Bronchial epithelial cell (primary cell): ENCODE results near the gene ASMT. TPM values are rescaled to one million over a fixed set of nuclear protein-coding genes. Genes with fewer than 3 reads are reported as not detected.
"Not testable (repeated sequence)": the region's sequence is repeated elsewhere in the genome, so short reads cannot be mapped to it uniquely, and the experiment has no call there.

ENCODE experiments used
- DNase-seq: peaks from one replicate; pipeline ENCODE4 v3.0.0-alpha.2; 2010; ENCODE audit warnings: low read depth
- FAIRE-seq: peaks from 2 replicates; lab custom pipeline; 2011; peaks lifted over from hg19 to GRCh38; lab: Jason Lieb, UNC
- H3K27me3 ChIP-seq: 2 replicates; pipeline ENCODE4 v1.5.1; 2011; ENCODE audit warnings: low read length; ENCODE audit not compliant: control insufficient read depth, insufficient read depth
- H3K36me3 ChIP-seq: 2 replicates; pipeline ENCODE4 v1.5.1; 2011; ENCODE audit warnings: low read length; ENCODE audit not compliant: control insufficient read depth, insufficient read depth
- H3K4me3 ChIP-seq: 2 replicates; pipeline ENCODE4 v1.5.1; 2011; ENCODE audit warnings: mild to moderate bottlenecking, low read depth, low read length, control low read depth
- CTCF ChIP-seq: IDR thresholded peaks from 2 replicates; pipeline ENCODE4 v1.5.1; 2011; ENCODE audit warnings: mild to moderate bottlenecking, moderate library complexity, low read length, control low read depth, inconsistent platforms; ENCODE audit not compliant: insufficient read depth, severe bottlenecking
- total RNA-seq: library from RNA; depleted of rRNA; stranded (reverse); fragments of >200 nt; gene quantifications from 2 replicates; pipeline ENCODE4 v1.2.1, GENCODE V29; 2014

The ASMT gene
- total RNA-seq, 1 donor from 2014 or later, result under 0.01 TPM

GRCh38 chrX:1629244-1629643 is 14.4 kb downstream of the ASMT start:
- Histone ChIP-seq H3K27me3 (no peaks in the 10 kb centered on the region), H3K36me3 (no peaks in the 10 kb centered on the region), H3K4me3 (no peak overlapping the region)
- TF ChIP-seq CTCF, result no peak
- DNase-seq (no peak), FAIRE-seq (no peak)

- no peaks in the 10 kb centered on the region for H3K36me3 ChIP-seq
- DNase-seq, result no peak
- FAIRE-seq, result no peak
- TF ChIP-seq CTCF, result no peak
- H3K4me3 ChIP-seq, result no peak overlapping the region
- H3K27me3 ChIP-seq, result no peaks in the 10 kb centered on the region
These were observed 31.1 kb downstream of the ASMT start for GRCh38 chrX:1646009-1646408.

DNA sequence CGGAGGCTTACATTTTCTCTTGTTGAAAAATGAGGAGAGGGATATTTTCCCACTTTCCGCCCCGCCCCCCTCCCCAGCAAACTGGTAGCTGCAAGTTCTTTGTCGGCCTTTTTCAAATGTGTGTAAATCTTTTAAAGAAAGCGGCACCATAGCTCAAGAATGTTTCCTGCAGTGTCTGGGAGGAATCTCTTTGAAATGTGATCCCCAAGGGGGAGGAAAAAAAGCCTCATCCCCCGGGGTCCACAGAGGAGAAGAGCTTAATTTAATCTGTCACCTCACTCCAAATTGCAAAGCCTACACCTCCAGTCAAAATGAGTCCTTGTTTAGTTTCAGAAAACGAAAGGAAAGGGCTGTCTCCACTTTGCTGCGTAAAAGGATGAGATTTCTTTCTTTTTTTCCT is 34.8 kb downstream of the ASMT start:
- Histone ChIP-seq H3K4me3 (no peak overlapping the region), H3K36me3 (no peaks in the 10 kb centered on the region), H3K27me3 (no peaks in the 10 kb centered on the region)
- TF ChIP-seq CTCF, result no peak
- DNase-seq, result no peak
- no peak for FAIRE-seq

DNA sequence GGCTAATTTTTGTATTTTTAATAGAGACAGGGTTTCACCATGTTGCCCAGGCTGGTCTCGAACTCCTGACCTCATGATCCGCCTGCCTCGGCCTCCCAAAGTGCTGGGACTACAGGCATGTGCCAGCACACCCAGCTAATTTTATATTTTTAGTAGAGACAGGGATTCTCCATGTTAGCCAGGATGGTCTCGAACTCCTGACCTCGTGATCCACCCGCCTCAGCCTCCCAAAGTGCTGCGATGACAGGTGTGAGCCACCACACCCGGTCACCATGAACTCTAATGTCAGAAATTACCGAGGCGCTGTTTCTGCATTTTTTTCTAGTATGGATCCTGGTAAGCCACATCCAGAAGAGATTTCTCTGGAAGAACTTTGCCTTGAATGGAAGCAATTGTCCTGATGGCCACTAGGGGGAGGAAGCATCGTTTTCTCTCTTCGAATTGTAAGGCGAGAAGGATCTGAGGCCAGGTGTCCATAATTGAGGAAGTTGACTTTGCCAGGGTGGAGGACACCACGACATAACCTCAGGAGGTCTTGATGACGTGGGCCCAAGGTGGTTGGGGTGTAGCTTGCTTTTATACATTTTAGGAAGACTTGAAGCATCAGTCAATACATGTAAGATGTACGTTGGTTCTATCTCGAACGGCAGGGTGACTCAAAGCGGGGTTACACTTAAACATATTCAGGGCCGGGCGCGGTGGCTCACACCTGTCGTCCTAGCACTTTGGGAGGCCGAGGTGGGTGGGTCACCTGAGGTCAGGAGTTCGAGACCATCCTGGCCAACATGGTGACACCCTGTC is 37.4 kb downstream of the ASMT start:
- DNase-seq, result peak; percentile 33
- TF ChIP-seq CTCF, result peak; percentile 69
- FAIRE-seq, H3K36me3 ChIP-seq, H3K27me3 ChIP-seq, H3K4me3 ChIP-seq: not testable (repeated sequence)

- TF ChIP-seq CTCF, result no peak
- Histone ChIP-seq H3K4me3 (no peak overlapping the region), H3K27me3 (no peaks in the 10 kb centered on the region), H3K36me3 (no peaks in the 10 kb centered on the region)
- FAIRE-seq (no peak), DNase-seq (no peak)
These were observed 41.5 kb downstream of the ASMT start for GRCh38 chrX:1656379-1656778.
